ENCODE data around the gene ATOH8.

DNA sequence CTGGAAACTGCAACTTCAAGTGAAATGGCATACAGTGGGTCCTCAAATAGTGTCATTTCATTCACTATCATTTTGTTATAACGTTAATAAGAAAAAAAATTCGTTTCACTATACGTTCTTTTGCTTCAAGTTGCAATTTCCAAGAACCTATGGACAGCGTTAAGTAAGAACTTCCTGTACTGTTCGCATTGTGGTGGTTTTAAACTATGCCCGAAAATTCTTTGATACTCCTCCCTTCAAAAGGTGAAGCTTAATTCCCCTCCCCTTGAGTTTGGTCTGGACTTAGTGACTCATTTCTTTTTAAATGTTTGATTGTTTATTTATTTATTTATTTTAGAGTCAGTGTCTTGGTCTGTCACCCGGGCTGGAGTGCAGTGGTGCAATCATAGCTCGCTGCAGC is 39.0 kb upstream of the ATOH8 start:
- TF ChIP-seq EZH2 (IDR thresholded peaks at IDR 0.05; ENCODE audit: borderline replicate concordance, low read length), result no peak
- TF ChIP-seq, protein P1, sequence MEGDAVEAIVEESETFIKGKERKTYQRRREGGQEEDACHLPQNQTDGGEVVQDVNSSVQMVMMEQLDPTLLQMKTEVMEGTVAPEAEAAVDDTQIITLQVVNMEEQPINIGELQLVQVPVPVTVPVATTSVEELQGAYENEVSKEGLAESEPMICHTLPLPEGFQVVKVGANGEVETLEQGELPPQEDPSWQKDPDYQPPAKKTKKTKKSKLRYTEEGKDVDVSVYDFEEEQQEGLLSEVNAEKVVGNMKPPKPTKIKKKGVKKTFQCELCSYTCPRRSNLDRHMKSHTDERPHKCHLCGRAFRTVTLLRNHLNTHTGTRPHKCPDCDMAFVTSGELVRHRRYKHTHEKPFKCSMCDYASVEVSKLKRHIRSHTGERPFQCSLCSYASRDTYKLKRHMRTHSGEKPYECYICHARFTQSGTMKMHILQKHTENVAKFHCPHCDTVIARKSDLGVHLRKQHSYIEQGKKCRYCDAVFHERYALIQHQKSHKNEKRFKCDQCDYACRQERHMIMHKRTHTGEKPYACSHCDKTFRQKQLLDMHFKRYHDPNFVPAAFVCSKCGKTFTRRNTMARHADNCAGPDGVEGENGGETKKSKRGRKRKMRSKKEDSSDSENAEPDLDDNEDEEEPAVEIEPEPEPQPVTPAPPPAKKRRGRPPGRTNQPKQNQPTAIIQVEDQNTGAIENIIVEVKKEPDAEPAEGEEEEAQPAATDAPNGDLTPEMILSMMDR (IDR thresholded peaks at IDR 0.05; ENCODE audit: low read length), result no peak

Measured in OCI-LY1 (cell line).